Cardiac fibroblast (primary cell): ENCODE results near the gene CDC42EP4.
A peak's percentile ranks its signal among the peaks of the same experiment; 100 is the strongest.

Experiments used
- DNase-seq, 2 donors: peaks; one replicate each; pipeline versions ENCODE4 v3.0.0 to v3.0.0-alpha.2; 2010; ENCODE audit warnings: low read depth in 2 of 2
- H3K4me3 ChIP-seq, 2 donors: replicated peaks in 1 of 2; 1 replicate in 1 of 2; 2 replicates in 1 of 2; pipeline ENCODE4 v1.5.1; 2011; ENCODE audit warnings: low read depth in 2 of 2, low read length in 2 of 2, mild to moderate bottlenecking in 2 of 2, moderate library complexity in 1 of 2
- TF ChIP-seq, protein P1 (sequence below): IDR thresholded peaks from one replicate; pipeline ENCODE4 v1.5.1; 2011; ENCODE audit warnings: low read depth, mild to moderate bottlenecking, low read length, inconsistent platforms

Gene CDC42EP4

DNA sequence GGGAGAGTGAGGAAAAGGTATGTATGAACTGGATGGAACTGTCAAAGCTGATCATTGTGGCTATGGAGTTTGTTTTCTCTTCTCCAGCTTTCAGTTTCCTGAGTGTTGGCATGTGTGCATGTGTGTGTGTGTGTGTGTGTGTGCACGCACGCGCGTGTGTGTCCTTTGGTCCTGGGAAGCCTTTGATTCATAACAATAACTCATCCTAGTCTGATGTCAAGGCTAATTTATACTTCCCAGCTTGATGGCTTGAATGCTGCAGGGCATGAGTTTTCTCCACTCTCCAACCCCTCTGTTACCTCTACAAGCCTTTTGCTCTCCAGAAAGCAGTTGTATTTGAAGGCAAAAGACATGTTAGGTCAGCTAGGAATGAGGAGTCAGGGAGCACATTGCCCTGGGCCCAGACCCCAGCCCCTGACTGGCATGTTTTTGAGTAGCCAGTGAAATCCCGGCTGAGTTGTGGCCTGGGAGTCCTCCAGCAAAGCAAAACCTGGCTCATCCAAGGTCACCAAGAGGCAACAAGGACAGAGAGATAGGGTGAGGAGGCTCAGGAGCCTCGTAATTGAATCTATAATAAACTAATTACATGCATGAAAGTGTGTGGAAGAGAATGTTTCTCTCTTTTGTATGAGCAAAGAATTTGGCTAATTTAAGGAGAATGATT is 8.9 kb upstream of the CDC42EP4 start:
- DNase-seq: no peak
- no peak overlapping the region for H3K4me3 ChIP-seq
- TF ChIP-seq, protein P1, sequence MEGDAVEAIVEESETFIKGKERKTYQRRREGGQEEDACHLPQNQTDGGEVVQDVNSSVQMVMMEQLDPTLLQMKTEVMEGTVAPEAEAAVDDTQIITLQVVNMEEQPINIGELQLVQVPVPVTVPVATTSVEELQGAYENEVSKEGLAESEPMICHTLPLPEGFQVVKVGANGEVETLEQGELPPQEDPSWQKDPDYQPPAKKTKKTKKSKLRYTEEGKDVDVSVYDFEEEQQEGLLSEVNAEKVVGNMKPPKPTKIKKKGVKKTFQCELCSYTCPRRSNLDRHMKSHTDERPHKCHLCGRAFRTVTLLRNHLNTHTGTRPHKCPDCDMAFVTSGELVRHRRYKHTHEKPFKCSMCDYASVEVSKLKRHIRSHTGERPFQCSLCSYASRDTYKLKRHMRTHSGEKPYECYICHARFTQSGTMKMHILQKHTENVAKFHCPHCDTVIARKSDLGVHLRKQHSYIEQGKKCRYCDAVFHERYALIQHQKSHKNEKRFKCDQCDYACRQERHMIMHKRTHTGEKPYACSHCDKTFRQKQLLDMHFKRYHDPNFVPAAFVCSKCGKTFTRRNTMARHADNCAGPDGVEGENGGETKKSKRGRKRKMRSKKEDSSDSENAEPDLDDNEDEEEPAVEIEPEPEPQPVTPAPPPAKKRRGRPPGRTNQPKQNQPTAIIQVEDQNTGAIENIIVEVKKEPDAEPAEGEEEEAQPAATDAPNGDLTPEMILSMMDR: no peak

DNA sequence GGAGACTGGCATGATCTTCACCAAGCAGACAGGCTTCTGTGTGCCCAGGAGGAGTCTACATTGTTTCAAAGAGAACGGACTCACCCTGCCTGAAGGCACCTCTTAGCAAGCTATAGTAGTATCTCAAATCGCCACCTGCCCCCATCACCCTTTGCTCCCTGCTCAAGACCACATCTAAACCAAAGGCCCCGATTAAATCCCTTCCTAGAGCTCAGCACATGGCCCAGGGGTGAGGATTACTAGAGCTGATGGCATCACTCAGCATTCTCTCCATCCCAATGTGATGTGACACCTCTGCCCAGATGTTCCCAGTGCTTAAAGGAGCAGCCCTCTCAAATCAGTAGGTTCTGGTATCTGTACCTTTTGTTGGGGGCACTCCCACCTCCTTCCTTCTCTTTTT is 8.0 kb upstream of the CDC42EP4 start:
- TF ChIP-seq, protein P1: no peak
- no peak for DNase-seq
- no peak overlapping the region for H3K4me3 ChIP-seq

GRCh38 chr17:73318836-73319235 is 7.0 kb upstream of the CDC42EP4 start:
- TF ChIP-seq, protein P1: no peak
- H3K4me3 ChIP-seq: no peak overlapping the region
- no peak for DNase-seq

DNA sequence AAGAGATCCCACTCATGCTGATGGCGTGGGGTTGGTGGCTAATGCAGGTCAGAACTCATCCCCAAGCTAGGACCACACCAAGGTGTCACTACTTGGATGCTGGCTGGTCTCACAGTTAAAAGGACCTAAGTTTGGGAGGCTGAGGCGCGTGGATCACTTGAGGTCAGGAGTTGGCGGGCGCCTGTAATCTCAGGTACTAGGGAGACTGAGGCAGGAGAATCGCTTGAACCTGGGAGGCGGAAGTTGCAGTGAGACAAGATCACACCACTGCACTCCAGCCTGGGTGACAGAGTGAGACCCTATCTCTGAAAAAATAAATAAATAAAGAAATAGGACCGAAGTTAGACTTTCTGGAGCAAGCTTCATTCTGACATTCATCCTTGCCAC is 6.6 kb upstream of the CDC42EP4 start:
- TF ChIP-seq, protein P1: no peak
- no peak overlapping the region for H3K4me3 ChIP-seq
- no peak for DNase-seq

DNA sequence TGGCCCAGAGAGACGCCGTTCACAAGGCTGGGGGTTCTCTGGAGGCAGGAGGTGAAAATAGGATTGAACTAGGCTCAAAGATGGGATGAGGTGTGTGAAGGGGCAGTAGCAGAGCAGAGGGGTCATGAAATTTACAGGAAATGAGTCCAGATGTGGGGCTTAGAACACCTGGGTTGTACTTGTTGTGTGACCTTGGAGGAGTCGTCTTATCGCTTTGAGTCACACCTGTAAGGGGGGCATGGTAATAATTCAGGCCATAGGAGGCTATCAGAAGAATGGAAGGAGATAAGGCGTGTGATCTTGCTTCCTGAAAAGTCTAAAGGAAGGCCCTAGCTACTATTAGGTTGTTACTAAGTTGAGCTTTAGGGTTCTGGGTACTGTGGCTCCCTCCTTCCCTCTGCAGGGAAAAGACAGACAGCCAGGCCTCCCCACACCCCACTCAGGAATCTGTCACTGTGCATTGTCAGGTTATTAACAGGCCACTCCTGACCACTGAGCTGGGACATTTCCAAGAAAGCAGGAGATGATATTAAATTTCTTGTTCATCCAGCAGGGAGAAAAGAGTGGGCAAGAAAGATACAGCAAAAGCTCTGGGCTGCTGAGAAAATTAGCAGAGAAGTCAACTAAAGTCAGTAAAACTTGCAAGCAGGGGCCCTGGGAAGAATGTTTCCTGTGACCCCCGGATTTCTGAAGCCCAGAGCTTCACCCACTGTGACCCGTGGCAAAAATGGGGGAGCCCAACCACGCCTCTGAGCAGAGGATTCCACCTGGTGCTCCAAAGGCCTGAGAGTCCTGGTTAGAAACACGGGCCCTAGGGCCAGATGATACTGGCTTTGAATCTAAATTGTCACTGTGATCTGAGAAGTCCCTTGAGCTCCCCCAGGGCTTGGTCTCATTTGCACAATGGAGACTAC is 6.0 kb upstream of the CDC42EP4 start:
- no peak overlapping the region for H3K4me3 ChIP-seq
- TF ChIP-seq, protein P1: no peak
- DNase-seq: peak in 1 of 2 donors; percentile 40

- no peak overlapping the region for H3K4me3 ChIP-seq
- TF ChIP-seq, protein P1: no peak
- peak; percentile 68 to 78 for DNase-seq
Measured at GRCh38 chr17:73316919-73317505, 5.2 kb upstream of the CDC42EP4 start.
